Parathyroid adenoma (tissue), 2 donors: ENCODE data around the gene ACSM2B.
A peak's percentile ranks its signal among the peaks of the same experiment; 100 is the strongest.

Experiments used
- H2AFZ ChIP-seq: fragments of 300-600 bp; sonication (generic); one replicate; pipeline ENCODE4 v1.7.0; 2017; ENCODE audit warnings: antibody characterized with exemption, mild to moderate bottlenecking
- H3K27ac ChIP-seq: fragments of 300-600 bp; sonication (generic); one replicate; pipeline ENCODE4 v1.7.0; 2017
- H3K27me3 ChIP-seq: fragments of 300-600 bp; sonication (generic); one replicate; pipeline ENCODE4 v1.7.0; 2017; ENCODE audit warnings: low read length; ENCODE audit not compliant: control insufficient read depth, insufficient read depth
- H3K36me3 ChIP-seq: fragments of 300-600 bp; sonication (generic); one replicate; pipeline ENCODE4 v1.7.0; 2017; ENCODE audit warnings: low read length; ENCODE audit not compliant: control insufficient read depth, insufficient read depth
- H3K4me1 ChIP-seq: fragments of 300-600 bp; sonication (generic); one replicate; pipeline ENCODE4 v1.7.0; 2017; ENCODE audit warnings: control low read depth
- H3K4me2 ChIP-seq: fragments of 300-600 bp; sonication (generic); one replicate; pipeline ENCODE4 v1.7.0; 2017; ENCODE audit warnings: low read length
- H3K4me3 ChIP-seq: fragments of 300-600 bp; sonication (generic); one replicate; pipeline ENCODE4 v1.7.0; 2017; ENCODE audit warnings: low read depth, low read length
- H3K79me2 ChIP-seq: fragments of 300-600 bp; sonication (generic); one replicate; pipeline ENCODE4 v1.7.0; 2017; ENCODE audit warnings: control low read depth
- H3K9ac ChIP-seq: fragments of 300-600 bp; sonication (generic); one replicate; pipeline ENCODE4 v1.7.0; 2017; ENCODE audit warnings: mild to moderate bottlenecking
- H3K9me3 ChIP-seq: fragments of 300-600 bp; sonication (generic); one replicate; pipeline ENCODE4 v1.7.0; 2017; ENCODE audit warnings: low read length; ENCODE audit not compliant: control insufficient read depth
- TF ChIP-seq, protein P1 (sequence below): fragments of 300-600 bp; sonication (generic); IDR thresholded peaks from one replicate; pipeline ENCODE4 v1.7.0; 2017; ENCODE audit warnings: antibody characterized with exemption, mild to moderate bottlenecking
- donor health status: primary hyperparathyroidism.

ACSM2B gene

GRCh38 chr16:20519231-20519630, 56.9 kb downstream of the ACSM2B start:
- no peak overlapping the region for H3K4me2 ChIP-seq
- H3K4me1 ChIP-seq: no peaks in the 10 kb centered on the region
- H3K27ac ChIP-seq: no peak overlapping the region
- no peaks in the 10 kb centered on the region for H3K9me3 ChIP-seq
- H3K27me3 ChIP-seq: no peaks in the 10 kb centered on the region
- H2AFZ ChIP-seq: peak overlapping the region; percentile 9
- H3K79me2 ChIP-seq: no peaks in the 10 kb centered on the region
- no peak overlapping the region for H3K4me3 ChIP-seq
- TF ChIP-seq, protein P1, sequence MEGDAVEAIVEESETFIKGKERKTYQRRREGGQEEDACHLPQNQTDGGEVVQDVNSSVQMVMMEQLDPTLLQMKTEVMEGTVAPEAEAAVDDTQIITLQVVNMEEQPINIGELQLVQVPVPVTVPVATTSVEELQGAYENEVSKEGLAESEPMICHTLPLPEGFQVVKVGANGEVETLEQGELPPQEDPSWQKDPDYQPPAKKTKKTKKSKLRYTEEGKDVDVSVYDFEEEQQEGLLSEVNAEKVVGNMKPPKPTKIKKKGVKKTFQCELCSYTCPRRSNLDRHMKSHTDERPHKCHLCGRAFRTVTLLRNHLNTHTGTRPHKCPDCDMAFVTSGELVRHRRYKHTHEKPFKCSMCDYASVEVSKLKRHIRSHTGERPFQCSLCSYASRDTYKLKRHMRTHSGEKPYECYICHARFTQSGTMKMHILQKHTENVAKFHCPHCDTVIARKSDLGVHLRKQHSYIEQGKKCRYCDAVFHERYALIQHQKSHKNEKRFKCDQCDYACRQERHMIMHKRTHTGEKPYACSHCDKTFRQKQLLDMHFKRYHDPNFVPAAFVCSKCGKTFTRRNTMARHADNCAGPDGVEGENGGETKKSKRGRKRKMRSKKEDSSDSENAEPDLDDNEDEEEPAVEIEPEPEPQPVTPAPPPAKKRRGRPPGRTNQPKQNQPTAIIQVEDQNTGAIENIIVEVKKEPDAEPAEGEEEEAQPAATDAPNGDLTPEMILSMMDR: no peak
- H3K36me3 ChIP-seq: no peaks in the 10 kb centered on the region
- H3K9ac ChIP-seq: no peak overlapping the region

DNA sequence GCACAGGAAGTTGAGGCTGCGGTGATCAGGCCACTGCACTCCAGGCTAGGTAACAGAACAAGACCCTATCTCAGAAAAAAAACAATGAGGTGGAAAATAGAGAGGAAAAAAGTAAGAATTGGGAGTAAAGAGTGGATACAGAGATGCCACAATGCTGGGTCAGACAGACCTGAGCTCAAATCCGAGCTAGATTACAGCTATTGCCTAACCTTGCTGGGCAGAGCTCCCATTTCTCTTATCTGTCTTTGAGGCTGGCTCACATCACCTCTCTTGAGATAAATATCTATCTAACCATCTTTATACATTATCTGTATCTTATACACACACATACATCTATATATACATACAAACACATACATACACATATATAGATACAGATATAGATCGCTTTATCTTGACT, 59.0 kb downstream of the ACSM2B start:
- H3K9ac ChIP-seq: no peak overlapping the region
- H3K4me3 ChIP-seq: no peak overlapping the region
- H3K27me3 ChIP-seq: no peaks in the 10 kb centered on the region
- no peaks in the 10 kb centered on the region for H3K4me1 ChIP-seq
- no peak overlapping the region for H2AFZ ChIP-seq
- H3K27ac ChIP-seq: no peak overlapping the region
- no peaks in the 10 kb centered on the region for H3K36me3 ChIP-seq
- H3K9me3 ChIP-seq: no peaks in the 10 kb centered on the region
- no peak overlapping the region for H3K4me2 ChIP-seq
- TF ChIP-seq, protein P1: no peak
- H3K79me2 ChIP-seq: no peaks in the 10 kb centered on the region

DNA sequence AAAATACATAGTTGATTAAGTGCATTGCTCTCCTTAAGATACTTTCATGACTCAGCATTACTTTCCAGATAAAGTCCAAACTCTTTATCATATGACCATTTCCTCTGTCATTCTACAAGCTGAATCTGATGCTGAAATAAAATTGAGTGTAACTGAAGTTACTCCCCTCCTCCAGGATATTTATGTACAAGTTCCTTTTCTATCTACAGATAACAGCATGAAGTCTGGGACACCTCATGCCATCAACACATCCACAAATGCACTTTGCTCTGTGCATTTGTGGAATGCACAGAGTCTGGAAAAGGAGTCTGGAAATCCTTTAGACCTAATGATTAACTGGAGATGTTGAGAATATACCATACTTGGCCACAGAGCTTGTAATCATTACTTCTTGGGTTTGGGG, 60.5 kb downstream of the ACSM2B start:
- H3K9ac ChIP-seq: no peak overlapping the region
- no peaks in the 10 kb centered on the region for H3K9me3 ChIP-seq
- H3K4me1 ChIP-seq: no peaks in the 10 kb centered on the region
- no peaks in the 10 kb centered on the region for H3K27me3 ChIP-seq
- no peaks in the 10 kb centered on the region for H3K79me2 ChIP-seq
- H3K4me3 ChIP-seq: no peak overlapping the region
- no peak overlapping the region for H3K4me2 ChIP-seq
- no peak overlapping the region for H3K27ac ChIP-seq
- TF ChIP-seq, protein P1: no peak
- no peak overlapping the region for H2AFZ ChIP-seq
- no peaks in the 10 kb centered on the region for H3K36me3 ChIP-seq

DNA sequence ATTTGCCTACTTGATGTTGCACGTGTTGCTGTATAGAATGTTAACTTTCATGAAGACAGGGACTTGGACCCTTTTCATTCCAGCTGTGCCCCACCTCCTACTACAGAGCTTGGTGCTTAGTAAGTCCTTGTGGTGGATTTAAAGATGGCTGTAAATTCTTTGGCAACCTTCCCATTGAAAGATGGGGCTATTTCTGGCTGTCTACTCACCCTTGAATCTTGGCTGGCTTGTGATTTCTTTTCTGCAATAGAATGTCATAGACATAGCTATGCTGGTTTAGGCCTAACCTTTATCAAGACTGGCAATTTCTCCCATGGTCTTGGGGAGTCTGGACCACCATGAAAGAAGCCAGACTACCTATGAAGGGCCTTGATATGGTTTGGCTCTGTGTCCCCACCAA, 65.8 kb downstream of the ACSM2B start:
- H3K4me3 ChIP-seq: no peak overlapping the region
- no peak overlapping the region for H3K4me2 ChIP-seq
- H3K9ac ChIP-seq: no peak overlapping the region
- no peaks in the 10 kb centered on the region for H3K36me3 ChIP-seq
- no peaks in the 10 kb centered on the region for H3K27me3 ChIP-seq
- no peaks in the 10 kb centered on the region for H3K4me1 ChIP-seq
- H3K79me2 ChIP-seq: no peaks in the 10 kb centered on the region
- H3K9me3 ChIP-seq: no peaks in the 10 kb centered on the region
- H2AFZ ChIP-seq: no peak overlapping the region
- no peak overlapping the region for H3K27ac ChIP-seq
- TF ChIP-seq, protein P1: no peak

GRCh38 chr16:20507280-20507679, 68.9 kb downstream of the ACSM2B start:
- no peaks in the 10 kb centered on the region for H3K9me3 ChIP-seq
- TF ChIP-seq, protein P1: no peak
- no peaks in the 10 kb centered on the region for H3K79me2 ChIP-seq
- H2AFZ ChIP-seq: no peak overlapping the region
- no peak overlapping the region for H3K4me2 ChIP-seq
- no peak overlapping the region for H3K9ac ChIP-seq
- no peak overlapping the region for H3K4me3 ChIP-seq
- no peaks in the 10 kb centered on the region for H3K4me1 ChIP-seq
- no peaks in the 10 kb centered on the region for H3K36me3 ChIP-seq
- no peak overlapping the region for H3K27ac ChIP-seq
- no peaks in the 10 kb centered on the region for H3K27me3 ChIP-seq
